Limb (tissue), 2 donors: ENCODE measurements around the gene NRARP.
"Not testable (repeated sequence)": the region's sequence is repeated elsewhere in the genome, so short reads cannot be mapped to it uniquely, and the experiment has no call there.

Experiments
- DNase-seq, 2 donors: peaks; one replicate each; pipeline ENCODE4 v3.0.0-alpha.2; 2016; ENCODE audit errors: extremely low spot score in 2 of 2

Gene NRARP

GRCh38 chr9:137302118-137302448, at the start of gene NRARP:
Gene NRARP, minus strand, starts transcription at chr9:137302271. Its CDS starts 343 bp downstream, at chr9:137301928.
- peak; percentile 77 to 94 for DNase-seq

- no peak for DNase-seq
These were observed 48.9 kb upstream of the NRARP start for GRCh38 chr9:137350696-137351584.

- no peak for DNase-seq
These were observed 47.5 kb upstream of the NRARP start for GRCh38 chr9:137349471-137350033.

- DNase-seq: no peak
These were observed 46.8 kb upstream of the NRARP start for GRCh38 chr9:137348769-137349470.

GRCh38 chr9:137347928-137348327, 45.9 kb upstream of the NRARP start:
- DNase-seq: no peak

- DNase-seq: no peak
These were observed 40.4 kb upstream of the NRARP start for GRCh38 chr9:137342482-137342881.

GRCh38 chr9:137341227-137341626, 39.2 kb upstream of the NRARP start:
- no peak for DNase-seq

- DNase-seq: not testable (repeated sequence)
These were observed 37.9 kb upstream of the NRARP start for GRCh38 chr9:137339908-137340462.

- no peak for DNase-seq
These were observed 37.2 kb upstream of the NRARP start for GRCh38 chr9:137339045-137339907.

- DNase-seq: no peak
These were observed 34.7 kb upstream of the NRARP start for GRCh38 chr9:137336735-137337134.

GRCh38 chr9:137333016-137333671, 31.1 kb upstream of the NRARP start:
- no peak for DNase-seq

- no peak for DNase-seq
These were observed 29.9 kb upstream of the NRARP start for GRCh38 chr9:137331929-137332328.

- DNase-seq: no peak
These were observed 28.6 kb upstream of the NRARP start for GRCh38 chr9:137330689-137331088.

- DNase-seq: not testable (repeated sequence)
These were observed 27.5 kb upstream of the NRARP start for GRCh38 chr9:137329590-137329989.

GRCh38 chr9:137327641-137328550, 25.8 kb upstream of the NRARP start:
- not testable (repeated sequence) for DNase-seq

- DNase-seq: no peak
These were observed 24.5 kb upstream of the NRARP start for GRCh38 chr9:137326445-137327065.

- DNase-seq: no peak
These were observed 23.7 kb upstream of the NRARP start for GRCh38 chr9:137325799-137326198.

GRCh38 chr9:137325124-137325523, 23.1 kb upstream of the NRARP start:
- DNase-seq: no peak
